ENCODE measurements around the gene ZNF48.
"Not testable (repeated sequence)": the region's sequence is repeated elsewhere in the genome, so short reads cannot be mapped to it uniquely, and the experiment has no call there.

ZNF48 gene

DNA sequence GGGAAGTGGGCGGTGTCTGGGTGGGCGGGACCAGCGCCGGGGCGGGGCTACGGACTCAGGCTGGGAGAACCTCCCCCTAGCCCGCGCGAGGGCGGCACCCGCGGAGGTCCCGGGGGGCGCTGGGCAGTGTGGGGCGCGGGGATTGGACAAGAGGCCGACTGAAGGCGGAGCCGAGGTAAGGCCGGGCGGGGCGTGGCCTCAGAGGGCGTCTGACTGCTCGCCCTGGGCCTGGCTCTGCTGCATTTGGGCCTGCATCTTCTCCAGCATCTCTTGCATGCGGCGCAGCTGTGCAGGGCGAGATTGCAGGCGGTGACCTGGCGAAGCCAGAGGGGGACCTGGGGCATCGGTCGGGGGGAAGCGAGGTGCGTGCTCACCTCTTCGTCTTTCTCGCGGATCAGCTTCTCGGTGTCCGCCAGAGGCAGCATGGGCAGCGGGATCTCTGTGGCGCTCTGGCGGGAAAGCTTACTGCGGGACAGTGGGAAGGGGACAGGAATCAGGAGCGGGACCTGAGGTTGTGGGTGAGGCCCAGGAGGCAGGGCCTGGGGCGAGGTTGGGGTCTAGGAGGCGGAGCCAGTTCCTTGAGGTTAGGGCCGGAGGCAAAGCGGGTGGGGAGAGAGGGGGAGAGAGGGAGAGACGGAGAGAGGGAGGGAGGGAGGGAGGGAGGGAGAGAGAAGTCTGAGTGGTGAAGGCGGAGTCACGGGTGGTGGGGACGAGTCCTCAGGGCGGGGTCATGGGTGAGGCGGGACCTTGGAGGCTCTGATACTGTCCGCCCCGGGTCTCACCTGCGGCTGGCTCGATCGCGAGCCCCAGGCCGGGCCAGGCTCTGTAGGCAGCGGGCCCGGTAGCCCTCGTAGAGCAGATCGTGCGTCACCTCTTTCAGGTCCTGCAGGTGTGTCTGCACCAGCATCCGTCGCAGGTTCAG, 16.7 kb upstream of the ZNF48 start:
- DNase-seq: peak; percentile 92

DNA sequence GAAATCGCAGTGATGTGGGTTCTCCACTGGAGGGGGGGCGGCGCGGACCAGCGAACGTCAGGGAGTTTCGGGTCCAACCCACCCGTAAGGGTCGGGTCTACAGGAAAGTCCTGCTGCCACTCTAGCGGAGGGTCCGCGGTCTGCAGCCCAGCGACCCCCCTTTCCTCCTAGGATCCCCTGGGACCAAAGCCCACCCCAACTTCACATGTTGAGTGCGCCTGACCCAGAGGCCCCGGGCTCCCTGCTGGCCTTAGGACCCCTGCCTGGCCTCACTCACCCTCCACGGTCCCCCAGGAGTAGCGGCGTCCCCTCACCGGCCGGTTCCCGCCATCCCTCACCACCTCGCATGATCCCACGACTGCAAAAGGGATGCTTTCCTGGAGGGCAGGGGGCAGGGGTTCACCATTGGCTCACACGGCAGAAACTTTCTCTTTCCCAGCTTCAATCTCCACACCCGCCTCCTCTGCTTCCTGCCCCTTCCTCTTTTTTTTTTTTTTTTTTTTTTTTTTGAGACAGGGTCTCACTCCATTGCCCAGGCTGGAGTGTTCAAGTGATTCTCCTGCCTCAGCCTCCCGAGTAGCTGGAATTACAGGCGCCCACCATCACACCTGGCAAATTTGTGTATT, 15.9 kb upstream of the ZNF48 start:
- DNase-seq: no peak

DNA sequence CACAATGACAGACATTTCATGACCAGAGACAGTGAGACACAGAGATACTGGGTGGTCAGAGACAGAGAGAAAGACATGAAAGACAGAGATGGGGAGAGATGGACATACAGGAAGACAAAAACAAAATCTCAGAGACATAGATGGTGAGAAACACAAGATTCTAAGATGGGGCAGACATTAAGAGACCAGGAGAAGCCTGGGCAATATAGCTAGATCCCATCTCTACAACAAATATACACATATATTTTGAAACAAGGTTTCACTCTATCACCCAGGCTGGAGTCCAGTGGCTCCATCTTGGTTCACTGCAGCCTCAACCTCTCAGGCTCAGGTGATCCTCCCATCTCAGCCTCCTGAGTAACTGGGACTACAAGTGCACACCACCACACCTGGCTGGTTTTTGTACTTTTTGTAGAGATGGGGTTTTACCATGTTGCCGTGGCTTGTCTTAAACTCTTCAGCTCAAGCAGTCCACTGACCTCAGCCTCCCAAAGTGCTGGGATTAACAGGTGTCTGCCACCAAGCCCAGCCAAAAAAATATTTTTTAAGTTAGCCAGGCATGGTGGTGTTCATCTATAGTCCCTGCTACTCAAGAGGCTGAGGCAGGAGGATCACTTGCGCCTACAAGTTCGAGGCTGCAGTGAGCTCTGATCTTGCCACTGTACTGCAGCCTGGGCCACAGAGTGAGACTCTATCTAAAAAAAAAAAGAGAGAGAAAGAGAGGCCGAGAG, 15.0 kb upstream of the ZNF48 start:
- DNase-seq: no peak

DNA sequence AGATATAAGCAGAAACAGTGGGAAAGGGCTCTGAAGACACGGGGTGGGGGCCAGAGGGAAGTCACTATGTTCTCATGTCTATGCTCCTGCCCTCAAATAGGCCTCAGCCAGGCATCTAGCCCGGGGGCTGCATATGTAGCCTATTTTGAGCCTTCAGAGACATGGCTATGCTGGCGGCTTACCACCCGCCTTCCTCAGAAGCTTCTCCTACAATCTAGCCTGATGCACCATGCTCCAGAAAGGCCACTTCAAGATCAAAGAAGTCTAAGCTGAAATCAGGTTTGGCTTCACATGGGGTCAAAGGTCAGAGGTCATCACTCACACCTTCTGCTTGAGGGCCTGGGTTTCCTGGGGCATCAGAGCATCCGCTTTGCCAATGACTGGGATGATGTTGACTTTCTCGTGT, 14.4 kb upstream of the ZNF48 start:
- no peak for DNase-seq

DNA sequence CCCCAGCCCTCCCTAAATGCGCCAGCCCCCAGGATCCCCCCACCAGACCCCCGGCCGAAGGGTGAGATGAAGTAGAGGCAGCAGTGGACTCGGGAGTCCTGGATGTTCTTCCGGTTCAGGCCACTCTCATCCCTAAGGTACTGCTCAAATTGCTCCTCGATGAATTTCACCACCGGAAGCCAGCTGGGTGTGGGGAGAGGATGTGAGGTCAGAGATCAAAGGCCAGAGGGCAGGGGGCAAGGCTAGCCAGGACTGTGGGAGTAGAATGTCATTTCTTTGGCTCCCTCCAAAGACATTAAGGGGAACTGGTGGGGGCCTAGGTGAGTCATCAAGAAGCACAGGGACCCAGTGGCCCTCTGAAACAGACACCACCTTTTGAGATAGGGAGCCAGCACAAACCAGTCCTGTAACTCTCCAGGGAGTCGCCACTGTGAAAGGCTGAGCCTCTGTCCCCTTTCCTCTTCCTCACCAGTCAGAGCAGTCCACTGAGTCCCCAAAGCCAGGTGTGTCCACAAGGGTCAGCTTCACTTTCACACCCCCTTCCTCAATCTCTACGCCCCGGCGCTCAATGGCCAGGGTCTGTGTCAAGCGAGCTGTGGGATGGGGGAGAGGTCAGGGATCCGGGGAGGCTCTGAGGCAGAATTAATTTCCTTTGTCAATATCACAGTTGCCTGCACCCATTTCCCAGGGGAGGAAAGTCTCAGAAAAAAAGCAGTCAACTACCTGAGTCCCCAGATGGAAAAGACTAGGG, 13.8 kb upstream of the ZNF48 start:
- DNase-seq: no peak

DNA sequence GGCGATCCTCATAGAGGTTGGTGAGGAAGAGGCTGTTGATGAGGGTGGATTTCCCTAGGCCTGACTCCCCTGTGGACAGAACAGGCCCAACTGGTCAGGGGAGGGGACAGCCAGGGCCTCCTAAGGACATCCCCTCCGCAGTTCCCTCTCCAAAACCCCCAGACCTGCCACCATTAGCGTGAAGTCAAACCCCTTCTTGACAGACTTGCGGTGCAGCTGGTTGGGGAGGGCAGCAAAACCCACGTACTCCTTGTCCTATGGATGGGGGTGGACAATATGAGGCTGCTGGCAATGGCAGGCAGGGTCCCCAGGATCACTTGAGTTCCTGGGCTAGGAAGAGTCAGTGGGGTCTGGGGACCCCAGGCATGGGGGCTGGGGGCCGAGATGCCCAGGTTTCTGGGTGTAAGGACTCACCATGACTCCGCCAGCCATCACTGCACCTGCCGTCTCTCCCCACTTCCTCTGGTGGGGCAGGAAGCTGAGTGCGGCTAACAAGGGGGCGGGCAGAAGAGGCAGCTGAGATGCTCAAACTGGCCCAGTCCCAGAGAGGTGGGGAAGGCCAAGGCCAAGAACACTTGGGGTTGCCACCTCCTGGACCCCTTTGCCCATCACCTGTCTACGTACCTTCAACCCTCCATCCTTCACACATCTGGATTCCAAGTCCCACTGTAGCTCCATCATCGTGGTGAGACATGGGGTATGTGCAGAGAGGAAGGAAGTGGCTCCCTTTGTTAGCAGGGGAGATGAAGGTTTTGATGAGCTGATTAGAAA, 12.9 kb upstream of the ZNF48 start, which contains the start of gene SEPTIN1:
SEPTIN1 (minus strand) TSS at position 451 of the 771 bp plus-strand sequence; CDS start at position 432, 19 bp downstream.
- DNase-seq: no peak

DNA sequence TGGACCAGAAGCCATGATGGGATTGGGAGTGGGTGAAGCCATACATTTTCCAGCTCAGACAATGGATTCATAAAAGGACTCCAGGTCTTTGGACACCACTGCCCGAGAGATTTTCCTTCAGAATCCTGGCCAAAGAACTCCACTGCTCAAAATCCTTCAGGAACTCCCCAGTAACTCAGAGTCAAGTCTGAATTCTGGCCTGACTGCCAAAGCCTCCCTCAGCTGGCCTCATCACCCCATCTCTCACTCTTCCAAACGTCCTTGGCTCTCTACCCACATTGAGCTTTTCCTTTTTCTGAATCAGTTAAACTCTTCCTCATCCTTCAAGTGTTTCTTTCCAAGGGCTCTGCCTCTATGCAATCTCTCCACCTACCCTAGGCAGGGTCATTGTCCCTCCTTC, 11.7 kb upstream of the ZNF48 start:
- no peak for DNase-seq

- no peak for DNase-seq
Observed at GRCh38 chr16:30394592-30395154, 547 bp upstream of the ZNF48 start.

GRCh38 chr16:30395992-30396585, 869 bp downstream of the ZNF48 start:
- DNase-seq: no peak

- DNase-seq: not testable (repeated sequence)
Observed at GRCh38 chr16:30396627-30397026, 1.4 kb downstream of the ZNF48 start.

GRCh38 chr16:30397056-30397455, 1.8 kb downstream of the ZNF48 start:
- DNase-seq: no peak

DNA sequence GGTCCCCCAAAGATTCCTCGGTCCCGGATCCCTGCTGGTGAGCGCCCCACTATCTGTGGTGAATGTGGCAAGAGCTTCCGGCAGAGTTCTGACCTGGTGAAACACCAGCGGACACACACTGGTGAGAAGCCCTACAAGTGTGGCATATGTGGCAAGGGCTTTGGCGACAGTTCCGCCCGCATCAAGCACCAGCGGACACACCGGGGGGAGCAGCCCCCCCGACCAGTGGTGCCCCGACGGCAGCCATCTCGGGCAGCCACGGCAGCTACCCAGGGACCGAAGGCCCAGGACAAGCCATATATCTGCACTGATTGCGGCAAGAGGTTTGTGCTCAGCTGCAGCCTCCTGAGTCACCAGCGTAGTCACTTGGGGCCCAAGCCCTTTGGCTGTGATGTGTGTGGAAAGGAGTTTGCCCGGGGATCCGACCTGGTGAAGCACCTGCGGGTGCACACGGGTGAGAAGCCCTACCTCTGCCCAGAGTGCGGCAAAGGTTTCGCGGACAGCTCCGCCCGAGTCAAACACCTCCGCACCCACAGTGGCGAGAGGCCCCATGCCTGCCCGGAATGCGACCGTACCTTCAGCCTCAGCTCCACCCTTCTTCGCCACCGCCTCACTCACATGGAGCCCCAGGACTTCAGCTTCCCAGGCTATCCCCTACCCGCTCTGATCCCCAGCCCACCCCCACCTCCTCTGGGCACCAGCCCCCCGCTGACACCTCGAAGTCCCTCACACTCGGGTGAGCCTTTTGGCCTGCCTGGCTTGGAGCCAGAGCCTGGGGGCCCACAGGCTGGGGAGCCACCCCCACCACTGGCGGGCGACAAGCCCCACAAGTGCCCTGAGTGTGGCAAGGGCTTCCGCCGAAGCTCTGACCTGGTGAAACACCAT, 2.8 kb downstream of the ZNF48 start:
- DNase-seq: no peak

DNA sequence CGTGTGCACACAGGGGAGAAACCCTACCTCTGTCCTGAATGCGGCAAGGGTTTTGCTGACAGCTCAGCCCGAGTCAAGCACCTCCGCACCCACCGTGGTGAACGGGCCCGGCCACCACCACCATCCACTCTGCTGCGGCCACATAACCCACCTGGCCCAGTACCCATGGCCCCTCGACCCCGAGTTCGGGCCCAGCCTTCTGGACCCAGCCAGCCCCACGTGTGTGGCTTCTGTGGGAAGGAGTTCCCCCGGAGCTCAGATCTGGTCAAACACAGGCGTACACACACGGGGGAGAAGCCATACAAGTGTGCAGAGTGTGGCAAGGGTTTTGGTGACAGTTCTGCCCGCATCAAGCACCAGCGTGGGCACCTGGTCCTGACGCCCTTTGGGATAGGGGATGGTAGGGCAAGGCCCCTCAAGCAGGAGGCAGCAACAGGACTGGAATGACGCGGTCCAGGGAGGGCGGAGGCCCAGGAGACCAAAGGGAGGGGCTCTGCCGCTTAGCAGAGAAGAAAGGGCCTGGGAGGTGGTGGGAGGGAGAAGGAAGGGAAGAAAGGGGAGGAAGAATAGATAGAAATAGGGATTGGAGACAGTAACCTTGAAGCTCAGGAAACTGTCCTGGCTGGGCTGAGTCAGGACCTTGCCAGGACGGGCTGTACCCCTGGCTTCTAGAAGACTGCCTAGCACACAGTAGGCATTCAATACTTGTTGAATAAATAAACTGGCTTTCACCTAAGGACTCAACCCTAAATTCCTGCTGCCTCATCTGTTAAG, 3.6 kb downstream of the ZNF48 start:
- no peak for DNase-seq

GRCh38 chr16:30399435-30400186, 4.4 kb downstream of the ZNF48 start:
- DNase-seq: no peak

DNA sequence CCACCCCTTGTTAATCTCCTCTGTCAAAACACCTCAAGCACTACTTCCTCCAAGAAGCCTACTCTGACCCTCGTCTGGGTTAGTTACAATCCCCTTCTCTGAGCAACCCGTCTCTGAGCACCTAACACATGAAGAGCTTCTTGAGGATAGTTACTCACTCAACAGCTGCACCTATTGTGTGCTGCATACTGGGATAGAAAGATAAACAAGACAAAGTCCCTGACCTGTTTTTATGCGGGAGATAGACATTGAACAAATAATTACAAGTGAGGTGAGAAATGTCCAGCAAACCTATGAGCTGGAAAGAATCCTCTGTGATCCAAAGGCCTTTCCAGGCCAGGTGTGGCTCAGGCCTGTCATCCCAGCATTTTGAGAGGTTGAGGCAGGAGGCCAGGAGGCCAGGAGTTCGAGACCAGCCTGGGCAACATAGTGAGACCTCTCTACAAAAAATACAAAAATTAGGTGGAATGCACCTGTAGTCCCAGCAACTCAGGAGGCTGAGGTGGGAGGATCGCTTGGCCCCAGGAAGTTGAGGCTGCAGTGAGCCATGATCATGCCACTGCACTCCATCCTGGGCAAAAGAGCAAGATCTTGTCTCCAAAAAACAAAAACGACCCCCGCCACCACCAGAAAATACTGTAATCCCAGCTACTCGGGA, 6.7 kb downstream of the ZNF48 start:
- no peak for DNase-seq

DNA sequence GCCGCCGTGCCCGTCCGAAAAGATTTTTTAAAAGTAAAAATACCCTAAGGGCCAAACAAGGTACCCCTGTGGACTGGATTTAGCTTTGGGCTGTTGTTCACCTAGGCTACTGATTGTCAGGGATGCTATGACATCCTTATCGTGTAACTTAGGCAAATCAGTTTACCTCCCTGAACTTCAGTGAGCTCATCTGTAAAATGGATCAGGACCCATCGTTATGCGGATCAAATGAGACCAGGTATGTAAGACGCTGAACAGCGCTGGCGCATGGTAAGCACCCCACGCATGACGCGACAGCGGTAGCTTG, 11.5 kb downstream of the ZNF48 start:
- DNase-seq: no peak

DNA sequence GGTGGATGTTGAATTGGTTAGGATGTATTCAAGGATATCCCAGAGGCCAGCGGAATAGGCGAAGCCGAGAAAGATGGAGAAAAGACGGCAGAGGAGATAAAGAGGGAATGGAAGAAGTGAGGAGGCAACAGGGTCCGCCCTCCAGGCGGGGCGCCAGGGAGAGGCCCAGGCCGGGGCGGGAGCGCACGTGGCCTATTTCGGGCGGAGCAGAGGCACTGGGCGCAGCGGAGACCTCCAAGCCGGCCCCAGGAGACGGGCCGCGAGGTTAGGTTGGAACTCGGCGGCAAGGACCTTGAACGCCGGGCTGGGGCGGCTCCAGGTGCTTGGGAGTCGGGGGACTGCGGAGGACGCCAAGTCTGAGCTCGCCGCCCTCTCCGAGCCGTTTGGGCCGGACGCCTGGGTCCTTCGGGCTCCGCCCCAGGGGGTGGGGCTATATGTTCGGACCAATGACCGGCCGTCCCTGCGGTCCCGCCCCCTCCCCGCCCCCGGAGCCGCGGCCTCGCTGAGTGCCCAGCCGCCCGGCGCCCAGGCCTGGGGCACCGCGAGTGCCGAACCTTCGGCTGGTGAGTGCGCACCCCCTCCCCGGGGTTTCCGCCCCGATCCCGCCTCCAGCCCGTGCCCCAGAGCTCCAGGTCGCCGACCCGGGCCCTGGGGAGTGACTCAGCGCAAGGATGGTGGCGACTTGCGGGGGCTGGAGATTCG, 12.0 kb downstream of the ZNF48 start, which contains the start of gene ZNF771:
ZNF771 (plus strand) TSS at position 505 of the 702 bp plus-strand sequence. CDS start 448 bp downstream, outside the sequence.
- peak; percentile 61 for DNase-seq
